Thyroid gland (tissue), 4 donors: Measurements from ENCODE around the gene BRPF3. TPM values are rescaled to one million over a fixed set of nuclear protein-coding genes. Genes with fewer than 3 reads are reported as not detected.

Experiments
- DNase-seq, 2 donors: peaks; one replicate each; pipeline ENCODE4 v3.0.0-alpha.2; 2019
- H3K27ac ChIP-seq, 3 donors: fragments of 200-600 bp; sonication (generic); 1 replicate in 2 of 3; 2 replicates in 1 of 3; pipeline ENCODE4 v1.5.1; 2016 to 2019; ENCODE audit warnings: mild to moderate bottlenecking in 1 of 3, moderate library complexity in 1 of 3
- H3K27me3 ChIP-seq: fragments of 200-600 bp; sonication (generic); one replicate; pipeline ENCODE4 v1.5.1; 2019
- H3K36me3 ChIP-seq, 2 donors: fragments of 200-600 bp; sonication (generic); one replicate each; pipeline ENCODE4 v1.5.1; 2016 to 2019
- H3K4me1 ChIP-seq, 2 donors: fragments of 200-600 bp; sonication (generic); one replicate each; pipeline ENCODE4 v1.5.1; 2017 to 2019
- H3K4me3 ChIP-seq, 3 donors: fragments of 200-600 bp; sonication (generic); replicated peaks in 1 of 3; 1 replicate in 2 of 3; 2 replicates in 1 of 3; pipeline ENCODE4 v1.5.1; 2016; ENCODE audit warnings: mild to moderate bottlenecking in 1 of 3
- H3K9me3 ChIP-seq: fragments of 200-600 bp; sonication (generic); one replicate; pipeline ENCODE4 v1.5.1; 2017
- CTCF ChIP-seq, 6 experiments: fragments of 200-600 bp in 3 of 6; fragments of 450-650 bp in 3 of 6; sonication (generic) in 3 of 6; IDR thresholded peaks; one replicate each; pipeline ENCODE4 v1.5.1; 2016 to 2019; ENCODE audit warnings: antibody characterized with exemption in 6 of 6, mild to moderate bottlenecking in 2 of 6, inconsistent platforms in 1 of 6, moderate library complexity in 1 of 6
- POLR2A ChIP-seq, 2 donors: fragments of 450-650 bp; IDR thresholded peaks; one replicate each; pipeline ENCODE4 v1.6.1; 2017; ENCODE audit warnings: antibody characterized with exemption in 2 of 2, mild to moderate bottlenecking in 2 of 2, moderate library complexity in 1 of 2
- WGBS, 2 donors: methylation state at CpG; one replicate each; pipeline ENCODE4 v1.1.5; 2017; 5-methylcytosine and 5-hydroxymethylcytosine counted together
- intact Hi-C: fragments of 100-400 bp; cut with DNase I; formaldehyde crosslinking; loops from one replicate; pipeline ENCODE4 v1.15.1; 2023
- total RNA-seq, 4 donors: library from RNA; depleted of rRNA; stranded (reverse); fragments of >200 nt; gene quantifications; one replicate each; pipeline ENCODE4 v1.2.3, GENCODE V29; 2016

Gene BRPF3
- total RNA-seq, 4 donors from 2014 or later: 21.5 to 55.1 (median 35.3) TPM

GRCh38 chr6:36280983-36281382 lies 84.4 kb downstream of the BRPF3 start:
- WGBS, 2 donors: 87% methylated on average over 4 of the region's 4 CpGs
- Histone ChIP-seq H3K4me1 (no peaks in the 10 kb centered on the region), H3K9me3 (no peaks in the 10 kb centered on the region), H3K36me3 (no peaks in the 10 kb centered on the region), H3K27me3 (peaks cover 7% of the 10 kb centered on the region), H3K4me3 (no peak overlapping the region), H3K27ac (no peak overlapping the region)
- intact Hi-C loops: no loop called here
- TF ChIP-seq POLR2A (IDR thresholded peaks at IDR 0.05) (no peak), CTCF (IDR thresholded peaks at IDR 0.05) (no peak)
- DNase-seq: no peak

Other genes with a start within 250 kb of the BRPF3 start
- under 1 TPM; 0.13 to 0.89 (median 0.60) TPM for gene SLC26A8, start 172.1 kb upstream of the BRPF3 start, total RNA-seq
- gene MAPK14, start 168.9 kb upstream of the BRPF3 start, total RNA-seq: 100 to 1,000 TPM in 3 of 4 donors, 10 to 100 TPM in 1; 85.2 to 201 (median 124) TPM
- 10 to 100 TPM; 33.2 to 50.9 (median 41.0) TPM for gene MAPK13, start 66.2 kb upstream of the BRPF3 start, total RNA-seq
- under 1 TPM in 1 of 4 donors, not detected in 3; 0.11 TPM for gene PNPLA1, start 73.3 kb downstream of the BRPF3 start, total RNA-seq
- not detected for gene BNIP5, start 140.1 kb downstream of the BRPF3 start, total RNA-seq
- gene ETV7, start 190.9 kb downstream of the BRPF3 start, total RNA-seq: 1 to 10 TPM in 1 of 4 donors, not detected in 3; 1.4 TPM
- gene PXT1, start 246.1 kb downstream of the BRPF3 start, total RNA-seq: not detected
- gene KCTD20, start 246.3 kb downstream of the BRPF3 start, total RNA-seq: 10 to 100 TPM; 32.4 to 55.3 (median 37.2) TPM